ACHN (cell line): ENCODE measurements around the gene KLK11.

Experiments used
- DNase-seq: peaks from one replicate; pipeline ENCODE4 v3.0.0-alpha.2; 2015
- in situ Hi-C: cut with HindIII; loops from 2 replicates; pipeline ENCODE4 v1.10.0; 2017; ENCODE audit warnings: low sequenced_read_pairs, low pct_ligation_motif_present, low pct_unique_long_range_greater_than_20kb

KLK11 gene, protein sequence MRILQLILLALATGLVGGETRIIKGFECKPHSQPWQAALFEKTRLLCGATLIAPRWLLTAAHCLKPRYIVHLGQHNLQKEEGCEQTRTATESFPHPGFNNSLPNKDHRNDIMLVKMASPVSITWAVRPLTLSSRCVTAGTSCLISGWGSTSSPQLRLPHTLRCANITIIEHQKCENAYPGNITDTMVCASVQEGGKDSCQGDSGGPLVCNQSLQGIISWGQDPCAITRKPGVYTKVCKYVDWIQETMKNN

DNA sequence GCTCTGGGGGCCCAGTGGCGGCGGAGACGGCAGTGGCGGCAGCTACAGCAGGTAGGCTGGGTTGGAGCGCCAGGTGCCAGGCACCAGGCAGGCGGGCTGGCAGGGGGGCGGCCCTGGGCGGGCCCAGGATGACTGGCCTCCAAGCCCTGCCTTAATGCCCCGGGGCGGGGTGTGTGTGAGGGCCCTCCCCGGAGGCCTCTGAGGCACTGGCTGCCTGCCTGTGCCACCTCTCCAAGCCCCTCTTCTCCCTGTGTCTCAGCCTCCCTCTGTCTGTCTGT is at the start of gene KLK11:
Gene KLK11, minus strand, starts transcription at position 63 of the 278 bp plus-strand sequence. CDS start 985 bp downstream, outside the sequence.
- DNase-seq, result no peak
- in situ Hi-C loops, result no loop called here

DNA sequence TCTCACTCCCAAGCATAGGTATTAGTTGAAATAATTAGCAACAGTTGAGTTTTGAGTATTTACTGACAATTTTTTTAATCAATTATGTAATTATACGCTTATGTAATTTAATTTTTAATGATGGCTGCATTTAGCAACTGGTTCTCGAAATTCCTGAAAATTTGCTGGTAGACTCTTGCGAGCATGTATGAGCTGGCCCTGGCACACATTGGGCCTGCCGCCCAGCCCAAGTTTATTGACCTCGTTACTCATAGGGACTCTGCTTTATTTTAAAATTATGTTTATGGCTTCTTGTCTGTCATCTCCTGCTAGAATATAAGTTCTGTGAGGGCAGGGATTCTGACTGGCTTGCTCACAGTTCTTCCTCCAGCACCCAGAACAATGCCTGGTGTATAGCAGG is 49.6 kb upstream of the KLK11 start:
- in situ Hi-C loops, result no loop called here
- DNase-seq, result no peak

DNA sequence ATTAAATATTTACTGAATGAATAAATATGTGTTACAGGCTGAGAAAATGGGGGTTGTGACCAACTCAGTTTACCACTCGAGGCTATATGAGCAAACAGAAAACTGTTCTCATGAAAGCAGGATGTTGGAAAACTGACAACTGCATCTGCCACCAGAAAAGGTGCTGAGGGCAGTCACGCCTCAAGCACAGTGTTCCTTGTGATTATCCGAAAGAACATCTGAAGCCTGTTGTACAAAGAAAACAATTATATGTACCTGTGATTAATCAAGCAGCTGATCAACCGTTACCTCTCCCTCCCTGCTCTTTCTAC is 44.6 kb upstream of the KLK11 start:
- DNase-seq, result no peak
- in situ Hi-C loops, result no loop called here

DNA sequence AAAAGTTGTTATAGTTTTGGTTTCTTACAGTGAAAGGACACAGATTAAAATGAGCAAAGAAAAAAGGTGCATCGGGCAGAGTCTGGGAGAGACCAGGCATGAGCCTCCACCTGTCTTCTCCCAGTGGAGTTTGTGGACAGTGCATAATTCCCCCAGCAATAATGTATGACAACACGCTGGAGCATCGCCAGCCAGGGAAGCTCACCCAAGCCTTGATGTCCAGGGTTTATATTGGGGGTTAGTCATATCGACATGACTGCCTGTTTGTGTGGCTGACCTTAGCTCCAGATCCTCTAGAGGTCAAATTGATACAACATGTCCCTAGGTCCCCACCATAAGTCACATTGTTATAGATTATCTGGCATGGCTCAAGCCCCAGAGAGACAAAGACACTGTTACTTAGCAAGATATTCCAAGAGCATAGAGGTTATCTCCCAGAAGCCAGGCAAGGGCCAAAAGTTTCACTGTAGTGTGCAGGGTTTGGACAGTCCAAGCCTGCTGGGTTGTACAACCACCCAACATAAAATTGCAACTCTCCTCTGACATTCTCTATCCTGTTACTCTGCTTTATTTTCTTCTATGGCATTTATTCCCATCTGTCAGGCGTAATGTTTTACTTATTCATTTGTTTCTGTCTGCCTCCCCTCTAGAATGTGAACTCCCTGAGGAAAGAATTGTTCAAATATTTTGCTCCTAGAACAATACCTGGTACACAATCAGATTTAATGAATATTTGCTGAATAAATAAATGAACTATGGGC is 44.1 kb upstream of the KLK11 start:
- DNase-seq, result no peak
- in situ Hi-C loops, result no loop called here

DNA sequence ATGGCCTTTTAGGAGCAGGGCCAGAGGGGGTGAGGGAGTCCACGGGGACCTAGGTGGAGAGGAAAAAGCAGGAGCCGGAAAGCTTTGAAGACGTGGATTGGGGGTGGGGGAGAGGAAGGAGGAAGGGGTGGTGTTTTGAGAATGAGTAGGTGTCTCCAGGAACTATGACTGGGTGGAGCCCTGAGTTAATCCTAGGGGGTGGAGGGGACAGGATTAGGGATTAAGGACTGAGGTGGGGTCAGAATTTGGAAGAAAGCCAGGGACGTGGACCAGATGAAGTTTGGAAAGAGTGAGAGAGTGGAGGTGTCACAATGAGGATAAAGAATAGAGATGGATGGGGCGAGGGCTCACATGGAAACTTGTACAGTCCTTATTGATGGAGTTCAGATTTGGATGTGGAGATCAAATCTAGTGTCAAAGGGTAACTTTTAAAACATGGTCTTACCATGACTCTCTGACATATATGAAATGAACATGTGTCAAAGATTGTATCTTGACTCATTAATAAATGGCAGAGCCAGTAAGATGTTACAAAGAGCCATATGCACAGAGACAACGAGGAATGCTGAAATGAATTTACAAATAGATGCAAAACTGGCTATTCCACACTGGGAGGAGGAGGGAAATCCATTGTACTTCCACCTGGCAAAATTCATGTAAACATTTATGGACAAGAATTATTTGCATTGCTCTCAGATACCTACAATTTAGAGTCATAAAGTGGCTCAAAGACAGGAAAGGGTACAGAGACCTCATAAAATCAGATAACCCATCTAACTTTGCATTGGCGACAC is 40.2 kb upstream of the KLK11 start:
- in situ Hi-C loops, result no loop called here
- no peak for DNase-seq

DNA sequence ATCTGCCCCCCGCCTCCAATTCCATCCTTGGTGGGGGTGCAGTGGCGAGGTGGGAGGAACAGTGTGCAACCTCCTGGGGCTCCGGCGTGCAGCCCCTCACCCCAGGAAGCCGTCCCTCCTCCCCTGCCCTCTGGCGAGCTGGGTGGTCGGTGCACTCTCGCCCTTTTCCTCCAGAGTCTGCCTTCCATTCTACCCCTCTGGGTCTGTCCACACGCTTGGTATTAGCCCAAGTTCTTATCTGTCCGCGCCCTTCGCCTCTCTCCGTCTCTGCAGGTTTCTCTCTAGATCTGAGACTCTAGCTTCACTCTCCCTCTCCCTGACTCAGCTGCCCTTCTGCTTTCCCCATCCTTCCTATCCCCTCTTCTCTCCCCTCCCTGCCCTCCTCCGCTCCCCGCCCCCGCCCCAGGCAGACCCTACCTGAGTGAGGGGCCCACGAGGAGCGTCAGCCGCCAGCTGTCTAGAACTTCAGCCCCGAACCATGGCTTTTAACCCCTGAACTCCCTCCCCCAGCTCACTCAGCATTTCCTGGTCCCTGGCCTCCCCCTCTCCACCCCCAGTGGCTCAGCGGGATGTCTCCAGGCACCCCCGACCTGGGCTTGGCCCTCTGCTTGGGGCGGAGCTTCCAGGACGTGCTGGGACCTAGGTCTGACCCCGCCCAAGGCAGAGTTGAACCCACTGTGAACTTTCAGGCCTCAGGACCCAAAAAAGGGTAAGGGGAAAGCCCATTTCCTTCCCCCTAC is 39.0 kb upstream of the KLK11 start:
- DNase-seq, result no peak
- in situ Hi-C loops, result no loop called here

DNA sequence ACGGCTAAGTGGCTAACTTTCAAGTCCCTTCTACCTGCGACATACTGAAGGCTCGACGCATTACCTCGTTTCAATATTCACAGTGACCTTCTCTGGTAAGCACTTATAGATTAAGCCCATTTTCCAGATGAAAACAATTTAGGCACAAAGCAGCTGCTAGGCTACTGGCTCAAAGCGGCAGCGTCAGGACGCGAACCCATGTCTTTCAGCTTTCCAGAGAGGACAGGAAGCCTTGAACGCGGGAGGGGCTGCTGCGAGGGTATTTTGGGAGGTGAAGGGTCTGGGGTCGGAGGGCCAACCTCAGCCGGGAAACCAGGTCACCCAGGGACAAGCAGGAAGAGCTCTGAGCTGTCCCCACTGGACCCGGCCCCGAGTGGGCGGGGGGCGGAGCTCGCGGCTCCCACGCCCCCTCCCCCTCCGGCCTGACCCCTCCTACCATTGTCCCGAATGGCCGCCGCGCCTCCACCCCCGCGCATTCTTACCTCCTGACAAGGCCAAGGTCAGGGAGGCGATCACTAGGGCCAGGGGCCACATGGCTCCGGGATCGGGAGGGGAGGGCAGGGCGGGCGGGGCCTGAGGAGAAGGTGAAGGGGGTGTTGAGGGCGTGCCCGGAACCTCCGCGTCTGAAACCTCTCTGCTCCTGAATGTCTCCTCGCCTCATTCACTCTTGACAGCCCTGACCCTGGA is 38.3 kb upstream of the KLK11 start, which contains the start of gene KLK13:
Gene KLK13, minus strand, starts transcription at position 559 of the 687 bp plus-strand sequence. Its CDS starts 25 bp downstream, at position 534.
- in situ Hi-C loops, result no loop called here
- DNase-seq, result peak; percentile 1

DNA sequence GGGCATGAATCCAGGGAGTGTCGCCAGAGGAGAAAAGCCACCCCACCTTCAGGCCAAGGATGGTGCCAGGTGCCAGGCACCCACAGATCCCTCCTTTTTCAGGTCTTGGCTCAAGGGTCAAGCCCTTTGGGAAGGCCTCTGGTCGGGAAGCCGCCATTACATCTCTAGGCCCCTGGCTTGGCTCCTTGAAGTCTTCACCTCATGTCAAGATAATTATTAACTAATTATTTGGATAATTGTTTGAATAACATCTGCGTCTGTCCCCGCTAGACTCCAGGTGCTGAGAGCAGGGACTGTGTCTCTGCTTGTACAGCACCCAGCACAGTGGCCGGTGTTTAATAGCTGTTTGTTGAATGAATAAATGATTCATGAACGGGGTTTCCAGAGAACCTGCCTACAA is 37.2 kb upstream of the KLK11 start:
- in situ Hi-C loops, result no loop called here
- DNase-seq, result no peak

DNA sequence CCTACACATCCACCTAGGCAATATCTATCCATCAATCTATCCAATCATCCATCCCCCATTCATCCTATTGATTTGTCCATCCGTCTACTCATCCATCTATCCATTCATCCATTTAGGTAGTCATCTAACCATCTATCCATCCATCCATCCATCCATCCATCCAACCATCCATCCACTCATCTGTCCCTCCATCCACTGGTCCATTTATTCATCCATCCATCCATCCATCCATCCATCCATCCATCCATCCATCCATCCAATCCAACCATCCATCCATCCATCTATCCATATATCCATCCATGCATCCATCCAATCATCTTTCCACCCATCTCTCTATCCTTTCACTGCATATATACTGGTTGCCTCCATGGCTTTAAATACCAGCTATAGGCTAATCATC is 34.6 kb upstream of the KLK11 start:
- in situ Hi-C loops, result no loop called here
- DNase-seq, result no peak

DNA sequence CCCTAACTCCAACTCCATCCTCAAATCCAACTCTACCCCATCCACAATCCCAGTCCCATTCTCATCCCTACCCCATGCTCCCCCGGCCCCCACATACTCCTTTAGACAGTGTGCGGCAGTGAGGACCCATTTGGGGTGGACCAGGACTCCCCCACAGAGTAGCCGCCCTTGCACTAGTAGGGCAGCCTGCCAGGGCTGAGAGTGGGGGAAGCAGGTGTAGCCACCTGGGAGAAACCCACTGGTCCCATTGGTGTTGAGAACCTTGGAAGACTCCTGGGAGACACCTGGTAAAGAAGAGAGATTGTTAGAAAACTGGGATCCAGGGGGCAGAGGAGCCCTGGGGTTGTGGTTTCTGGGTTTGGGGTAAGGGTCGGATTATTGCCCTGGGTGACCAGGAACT is 33.9 kb upstream of the KLK11 start:
- no peak for DNase-seq
- in situ Hi-C loops, result no loop called here

DNA sequence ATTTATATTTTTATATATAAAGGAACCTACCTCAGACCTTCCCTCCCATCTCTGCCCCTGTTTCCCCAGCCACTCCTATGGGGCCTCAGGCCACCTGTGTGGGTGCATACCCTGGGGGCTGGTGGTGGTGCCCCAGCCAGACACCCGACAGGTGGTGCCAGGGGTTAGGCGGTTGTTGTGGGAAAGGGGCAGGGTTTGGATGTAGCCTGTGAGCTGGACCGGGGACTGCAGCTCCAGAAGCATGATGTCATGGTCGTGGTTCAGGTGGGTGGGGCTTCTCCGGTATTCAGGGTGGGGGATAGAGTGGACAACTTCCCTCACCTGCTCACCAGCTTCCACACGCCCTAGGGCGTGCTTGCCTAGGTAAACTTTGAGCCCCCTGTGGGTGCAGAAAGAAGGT is 33.3 kb upstream of the KLK11 start:
- DNase-seq, result no peak
- in situ Hi-C loops, result no loop called here

DNA sequence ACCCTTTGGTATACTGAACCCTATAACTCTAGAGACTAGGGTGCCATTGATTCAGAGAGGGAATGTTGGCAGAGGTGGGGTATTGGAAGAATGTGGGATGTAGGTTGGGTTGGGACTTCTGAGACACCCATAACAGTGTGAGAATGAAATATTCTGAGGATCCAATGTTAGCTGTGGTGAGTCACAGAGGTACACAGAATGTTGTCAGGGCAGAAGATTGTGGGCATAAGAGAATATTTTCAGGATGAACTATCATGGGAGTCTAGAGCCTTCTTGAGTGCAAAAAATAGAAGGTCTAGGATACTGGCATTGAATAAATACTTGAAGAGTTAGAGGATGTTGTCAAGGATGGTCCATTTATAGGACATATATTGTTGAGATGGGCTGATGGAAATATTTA is 29.4 kb upstream of the KLK11 start:
- no peak for DNase-seq
- in situ Hi-C loops, result no loop called here

DNA sequence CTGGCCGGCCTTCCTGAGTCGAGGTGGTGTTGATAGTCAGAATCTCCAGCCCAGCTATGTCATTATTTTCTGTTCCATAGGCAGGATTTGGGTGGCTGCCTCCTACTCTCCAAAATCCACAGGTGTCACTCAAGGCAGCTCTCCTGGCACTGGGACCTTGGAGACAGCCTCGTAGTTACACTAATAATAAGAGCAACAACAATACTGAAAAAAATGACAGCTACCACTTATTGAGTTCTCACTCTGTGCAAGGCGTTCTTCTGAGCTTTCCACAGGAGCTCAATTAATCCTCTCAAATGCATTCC is 20.6 kb upstream of the KLK11 start:
- no peak for DNase-seq
- in situ Hi-C loops, result no loop called here

DNA sequence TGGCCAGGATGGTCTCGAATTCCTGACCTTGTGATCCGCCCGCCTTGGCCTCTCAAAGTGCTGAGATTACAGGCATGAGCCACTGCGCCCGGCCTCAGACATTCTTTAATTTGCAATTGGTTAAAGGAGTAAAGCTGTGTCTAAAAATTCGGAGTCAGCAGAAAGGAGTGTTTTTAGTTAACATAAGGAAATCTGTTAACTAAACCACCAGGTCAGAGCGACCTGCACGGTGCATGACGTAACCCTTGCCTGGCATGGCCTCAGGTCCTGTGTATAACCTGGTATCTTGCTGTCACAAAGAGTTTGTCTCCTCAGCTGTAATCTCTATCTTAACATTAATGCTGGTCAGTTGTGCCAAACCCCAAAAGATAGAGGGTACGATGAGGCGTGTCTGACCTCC is 17.9 kb upstream of the KLK11 start:
- in situ Hi-C loops, result no loop called here
- DNase-seq, result no peak

DNA sequence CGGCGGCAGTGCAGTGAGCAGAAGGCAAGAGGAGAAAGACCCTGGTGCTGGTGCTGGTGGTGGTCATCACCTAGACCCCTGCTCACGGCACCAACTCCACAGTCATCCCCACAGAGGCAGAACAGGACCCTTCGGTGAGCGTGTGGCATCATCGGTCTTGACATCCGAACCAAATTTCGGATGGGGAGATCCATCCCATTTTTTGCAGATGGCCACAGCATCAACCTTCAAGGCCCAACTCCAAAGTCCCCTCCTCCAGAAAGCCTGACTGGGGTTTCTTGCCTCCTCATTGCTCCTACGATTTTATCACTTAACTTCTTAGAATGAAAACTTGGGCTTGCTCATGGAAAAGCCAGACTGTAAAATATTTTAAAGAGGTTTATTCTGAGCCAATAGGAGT is 17.1 kb upstream of the KLK11 start:
- in situ Hi-C loops, result no loop called here
- DNase-seq, result no peak

DNA sequence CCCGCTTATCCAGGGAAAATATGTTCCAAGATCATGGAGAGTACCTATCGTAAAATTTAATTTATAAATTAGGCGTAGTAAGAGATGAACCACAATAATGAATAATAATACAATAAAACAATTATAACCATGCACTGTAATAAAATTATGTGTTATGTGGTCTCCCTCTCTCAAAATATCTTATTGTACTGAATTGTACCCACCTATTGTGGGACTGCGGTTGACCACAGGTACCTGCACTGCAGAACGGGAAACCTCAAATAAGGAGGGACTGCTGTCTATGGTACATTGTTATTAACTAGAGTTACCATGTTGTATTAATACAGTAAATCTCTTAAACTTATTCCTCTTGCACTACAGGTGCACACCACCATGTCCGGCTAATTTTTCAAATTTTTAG is 13.7 kb upstream of the KLK11 start:
- in situ Hi-C loops, result no loop called here

DNA sequence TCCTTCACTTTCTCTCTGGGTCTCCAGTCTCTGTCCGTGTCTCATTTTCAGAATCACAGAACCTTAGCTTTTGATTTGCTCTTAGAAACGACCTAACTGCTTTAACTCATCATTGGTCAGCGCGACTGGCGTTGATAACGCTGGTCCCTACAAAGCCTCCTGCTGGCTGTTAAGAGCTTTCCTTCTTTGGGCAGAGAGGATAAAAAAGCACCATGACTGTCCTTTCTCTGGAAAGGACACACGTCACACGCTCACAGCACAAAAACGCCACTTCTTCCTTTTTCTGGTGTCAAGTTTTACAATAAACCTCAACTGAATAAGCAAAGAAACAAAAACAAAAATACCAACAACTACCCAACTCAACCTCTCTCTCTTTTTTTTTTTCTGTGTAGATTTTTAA is 10.1 kb upstream of the KLK11 start:
- no peak for DNase-seq
- in situ Hi-C loops, result no loop called here

More for the DNA sequence above, 13.7 kb upstream of the KLK11 start:
- no peak for DNase-seq

DNA sequence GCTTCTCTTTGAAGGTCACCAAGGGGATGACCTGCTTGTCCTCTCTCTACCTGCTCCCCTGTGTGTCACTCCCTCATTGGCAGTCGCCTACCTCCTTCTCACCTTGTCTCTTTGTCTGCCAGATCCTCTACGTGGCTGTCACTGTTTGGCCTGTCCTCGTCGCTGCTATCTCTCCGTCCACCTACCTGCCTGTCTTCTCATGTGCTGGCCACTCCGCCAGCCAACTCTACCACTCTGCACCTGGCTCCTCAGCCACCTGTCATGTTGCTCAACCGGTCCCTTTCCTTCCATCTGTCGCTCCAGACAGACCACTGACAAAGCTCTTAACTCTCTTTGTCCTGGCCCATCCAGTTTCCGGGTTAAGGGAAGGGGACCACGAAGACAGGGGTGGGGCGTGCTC is 8.3 kb upstream of the KLK11 start, which contains the start of gene KLK12:
Gene KLK12, minus strand, starts transcription at position 299 of the 400 bp plus-strand sequence. CDS start 381 bp downstream, outside the sequence.
- in situ Hi-C loops, result no loop called here
- no peak for DNase-seq

DNA sequence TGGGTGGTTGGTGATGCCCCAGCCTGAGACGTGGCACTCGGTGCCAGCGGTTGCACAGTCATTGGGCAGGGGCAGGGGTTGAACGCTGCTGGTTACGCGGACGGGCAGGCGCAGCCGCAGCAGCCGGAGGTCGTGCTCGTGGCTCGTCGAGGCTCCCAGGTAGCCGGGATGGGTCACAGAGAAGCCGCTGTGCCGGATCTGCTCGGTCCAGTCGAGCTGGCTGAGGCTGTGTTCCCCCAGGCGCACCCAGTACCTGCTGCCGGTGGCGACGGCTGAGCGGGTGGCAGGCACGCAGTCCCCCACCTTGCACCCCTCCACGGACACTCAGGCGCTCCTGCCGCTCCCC is 5.4 kb upstream of the KLK11 start:
- no peak for DNase-seq
- in situ Hi-C loops, result no loop called here
